ENCODE measurements around the gene TAS2R38. TPM values are rescaled to one million over a fixed set of nuclear protein-coding genes. Genes with fewer than 3 reads are reported as not detected.

The TAS2R38 gene
- total RNA-seq, 1 experiment from 2014 or later: not detected

DNA sequence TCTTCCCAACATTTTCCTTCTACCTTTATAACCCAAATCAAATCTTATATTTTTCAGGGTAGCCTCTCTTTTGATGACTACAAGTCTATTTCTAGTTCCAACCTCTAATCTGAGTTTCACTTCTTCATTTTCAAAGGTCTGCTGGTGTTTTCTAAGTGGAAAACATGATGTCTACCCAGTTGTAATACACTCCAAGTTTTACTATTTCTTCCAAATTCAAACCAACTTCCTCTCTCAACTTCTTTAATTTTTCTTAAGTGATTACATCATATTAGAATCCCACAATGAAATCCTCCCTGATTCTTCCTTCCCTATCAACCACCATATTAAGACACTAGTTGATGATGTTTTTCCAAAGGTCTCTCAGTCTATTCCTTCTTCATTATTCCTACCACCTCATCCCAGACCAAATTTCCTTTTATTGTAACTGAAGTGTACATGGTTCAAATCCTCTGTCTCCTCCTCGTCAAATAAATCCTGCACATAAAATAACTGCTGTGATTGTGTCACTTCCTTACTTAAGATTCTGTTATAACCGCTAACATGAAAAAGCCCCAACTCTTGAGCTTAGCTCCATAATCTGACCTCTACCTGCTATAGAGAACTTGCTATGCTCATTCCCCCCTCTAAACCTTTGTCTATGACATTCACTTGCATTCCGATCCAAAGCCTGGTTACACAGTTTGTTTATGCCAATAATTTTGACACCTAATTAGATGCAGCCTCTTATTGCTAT is 12.7 kb downstream of the TAS2R38 start:
- Mint-ChIP-seq H3K4me1 (ENCODE audit: insufficient read depth, unreplicated experiment) (no peaks in the 10 kb centered on the region), H3K27me3 (ENCODE audit: insufficient read depth, unreplicated experiment) (no peaks in the 10 kb centered on the region), H3K27ac (ENCODE audit: low read depth, unreplicated experiment) (no peak overlapping the region), H3K36me3 (ENCODE audit: insufficient read depth, unreplicated experiment) (no peaks in the 10 kb centered on the region), H3K4me3 (ENCODE audit: unreplicated experiment) (no peak overlapping the region), H3K9me3 (ENCODE audit: unreplicated experiment) (peaks cover 7% of the 10 kb centered on the region)
- no peak for TF ChIP-seq CTCF (IDR thresholded peaks at IDR 0.05; ENCODE audit: unreplicated experiment)
- DNase-seq (ENCODE audit: unreplicated experiment): no peak
- POLR2A ChIA-PET: no interaction called here
- BruUV-seq (replicated peaks): no TSS peak
- CTCF ChIA-PET: interaction anchor here (0.6 kb wide), 1 partner anchor 229 kb away, joined by 4 read pairs; no protein-coding TSS in a partner anchor
- intact Hi-C loops (cut with micrococcal nuclease): no loop called here

GRCh38 chr7:141956084-141956483 is 17.5 kb downstream of the TAS2R38 start:
- DNase-seq (ENCODE audit: unreplicated experiment): peak; percentile 18
- no peaks in the 10 kb centered on the region for H3K4me1 Mint-ChIP-seq (ENCODE audit: insufficient read depth, unreplicated experiment)
- BruUV-seq (replicated peaks): no TSS peak
- H3K27ac Mint-ChIP-seq (ENCODE audit: low read depth, unreplicated experiment): no peak overlapping the region
- no peak for TF ChIP-seq CTCF (IDR thresholded peaks at IDR 0.05; ENCODE audit: unreplicated experiment)
- no peaks in the 10 kb centered on the region for H3K36me3 Mint-ChIP-seq (ENCODE audit: insufficient read depth, unreplicated experiment)
- ChIA-PET CTCF (interaction anchor here (0.6 kb wide), 1 partner anchor 20 kb away, joined by 4 read pairs; no protein-coding TSS in a partner anchor), POLR2A (no interaction called here)
- peaks cover 7% of the 10 kb centered on the region for H3K9me3 Mint-ChIP-seq (ENCODE audit: unreplicated experiment)
- no peak overlapping the region for H3K4me3 Mint-ChIP-seq (ENCODE audit: unreplicated experiment)
- no peaks in the 10 kb centered on the region for H3K27me3 Mint-ChIP-seq (ENCODE audit: insufficient read depth, unreplicated experiment)
- intact Hi-C loops (cut with micrococcal nuclease): no loop called here

- Mint-ChIP-seq H3K27ac (ENCODE audit: low read depth, unreplicated experiment) (no peak overlapping the region), H3K36me3 (ENCODE audit: insufficient read depth, unreplicated experiment) (no peaks in the 10 kb centered on the region), H3K27me3 (ENCODE audit: insufficient read depth, unreplicated experiment) (no peaks in the 10 kb centered on the region), H3K4me1 (ENCODE audit: insufficient read depth, unreplicated experiment) (no peaks in the 10 kb centered on the region), H3K9me3 (ENCODE audit: unreplicated experiment) (peaks cover 14% of the 10 kb centered on the region), H3K4me3 (ENCODE audit: unreplicated experiment) (no peak overlapping the region)
- BruUV-seq (replicated peaks): no TSS peak
- intact Hi-C loops (cut with micrococcal nuclease): no loop called here
- DNase-seq (ENCODE audit: unreplicated experiment): no peak
- CTCF ChIA-PET: interaction anchor here (0.6 to 0.7 kb wide), 2 partner anchors 14 to 827 kb away, joined by 3 read pairs; no protein-coding TSS in a partner anchor
- no peak for TF ChIP-seq CTCF (IDR thresholded peaks at IDR 0.05; ENCODE audit: unreplicated experiment)
- POLR2A ChIA-PET: interaction anchor here (1.1 kb wide), 1 partner anchor 11 kb away, joined by 4 read pairs; no protein-coding TSS in a partner anchor
Measured at GRCh38 chr7:141954334-141954733, 19.2 kb downstream of the TAS2R38 start.

GRCh38 chr7:141952461-141952860 is 21.1 kb downstream of the TAS2R38 start:
- H3K36me3 Mint-ChIP-seq (ENCODE audit: insufficient read depth, unreplicated experiment): no peaks in the 10 kb centered on the region
- no peak overlapping the region for H3K4me3 Mint-ChIP-seq (ENCODE audit: unreplicated experiment)
- TF ChIP-seq CTCF (IDR thresholded peaks at IDR 0.05; ENCODE audit: unreplicated experiment): no peak
- H3K9me3 Mint-ChIP-seq (ENCODE audit: unreplicated experiment): peaks cover 12% of the 10 kb centered on the region
- intact Hi-C loops (cut with micrococcal nuclease): no loop called here
- H3K27ac Mint-ChIP-seq (ENCODE audit: low read depth, unreplicated experiment): no peak overlapping the region
- no peak for DNase-seq (ENCODE audit: unreplicated experiment)
- no peaks in the 10 kb centered on the region for H3K4me1 Mint-ChIP-seq (ENCODE audit: insufficient read depth, unreplicated experiment)
- ChIA-PET POLR2A (no interaction called here), CTCF (interaction anchor here (0.6 kb wide), 1 partner anchor 14 kb away, joined by 3 read pairs; no protein-coding TSS in a partner anchor)
- H3K27me3 Mint-ChIP-seq (ENCODE audit: insufficient read depth, unreplicated experiment): no peaks in the 10 kb centered on the region
- no TSS peak for BruUV-seq (replicated peaks)

Data from MCF 10A (cell line).